Cardiac fibroblast (primary cell): Measurements from ENCODE around the gene FCHSD2.

Experiments used
- DNase-seq, 2 donors: peaks; one replicate each; pipeline versions ENCODE4 v3.0.0 to v3.0.0-alpha.2; 2010; ENCODE audit warnings: low read depth in 2 of 2
- H3K4me3 ChIP-seq, 2 donors: replicated peaks in 1 of 2; 1 replicate in 1 of 2; 2 replicates in 1 of 2; pipeline ENCODE4 v1.5.1; 2011; ENCODE audit warnings: low read depth in 2 of 2, low read length in 2 of 2, mild to moderate bottlenecking in 2 of 2, moderate library complexity in 1 of 2
- CTCF ChIP-seq: IDR thresholded peaks from one replicate; pipeline ENCODE4 v1.5.1; 2011; ENCODE audit warnings: low read depth, mild to moderate bottlenecking, low read length, inconsistent platforms

Gene FCHSD2

GRCh38 chr11:73173755-73174494, 31.8 kb upstream of the FCHSD2 start:
- no peak overlapping the region for H3K4me3 ChIP-seq
- no peak for TF ChIP-seq CTCF
- DNase-seq: no peak

- no peak for DNase-seq
- no peak for TF ChIP-seq CTCF
- no peak overlapping the region for H3K4me3 ChIP-seq
Observed at GRCh38 chr11:73172992-73173656, 31.0 kb upstream of the FCHSD2 start.

- no peak for DNase-seq
- H3K4me3 ChIP-seq: no peak overlapping the region
- TF ChIP-seq CTCF: no peak
Observed at GRCh38 chr11:73171436-73172161, 29.5 kb upstream of the FCHSD2 start.

- no peak overlapping the region for H3K4me3 ChIP-seq
- DNase-seq: no peak
- TF ChIP-seq CTCF: no peak
Observed at GRCh38 chr11:73170140-73170539, 28.0 kb upstream of the FCHSD2 start.

GRCh38 chr11:73168925-73169579, 26.9 kb upstream of the FCHSD2 start:
- TF ChIP-seq CTCF: no peak
- H3K4me3 ChIP-seq: no peak overlapping the region
- no peak for DNase-seq

GRCh38 chr11:73167363-73167954, 25.3 kb upstream of the FCHSD2 start:
- no peak for TF ChIP-seq CTCF
- DNase-seq: no peak
- no peak overlapping the region for H3K4me3 ChIP-seq
